DND-41 (cell line): ENCODE measurements around the gene TNS1.

Experiments used
- ATAC-seq: fragments of 200-7000 bp; cut with Tn5 transposase; 3 replicates; pipeline ENCODE4 v1.9.1; 2021; ENCODE audit warnings: low read depth; ENCODE audit not compliant: insufficient read depth
- DNase-seq: peaks from one replicate; pipeline ENCODE4 v3.0.0-alpha.2; 2020
- H2AFZ ChIP-seq: 2 replicates; pipeline ENCODE4 v1.6.0; 2012; ENCODE audit warnings: low read depth, low read length
- H3K27ac ChIP-seq: 2 replicates; pipeline ENCODE4 v1.5.1; 2012; ENCODE audit warnings: low read length, inconsistent platforms
- H3K27me3 ChIP-seq: fragments of 200-600 bp; sonication (generic); 2 replicates; pipeline ENCODE4 v1.6.0; 2012; ENCODE audit warnings: low read length, mild to moderate bottlenecking, inconsistent platforms; ENCODE audit not compliant: insufficient read depth, poor library complexity
- H3K36me3 ChIP-seq: 2 replicates; pipeline ENCODE4 v1.5.1; 2012; ENCODE audit warnings: low read length, inconsistent platforms; ENCODE audit not compliant: insufficient read depth
- H3K4me1 ChIP-seq: 2 replicates; pipeline ENCODE4 v1.5.1; 2012; ENCODE audit warnings: mild to moderate bottlenecking, low read length; ENCODE audit not compliant: insufficient read depth
- H3K4me2 ChIP-seq: 2 replicates; pipeline ENCODE4 v1.6.0; 2012; ENCODE audit warnings: mild to moderate bottlenecking, moderate library complexity, low read length, inconsistent platforms; ENCODE audit not compliant: insufficient read depth
- H3K4me3 ChIP-seq, 2 experiments: fragments of 200-600 bp in 1 of 2; shearing (Covaris generic) in 1 of 2; 2 replicates each; pipeline ENCODE4 v1.5.1; 2012 to 2016; ENCODE audit warnings: inconsistent platforms in 2 of 2, low read length in 2 of 2, mild to moderate bottlenecking in 2 of 2, low read depth in 1 of 2, moderate library complexity in 1 of 2
- H3K79me2 ChIP-seq: 2 replicates; pipeline ENCODE4 v1.6.0; 2012; ENCODE audit warnings: low read length, inconsistent platforms; ENCODE audit not compliant: insufficient read depth
- H3K9ac ChIP-seq: 2 replicates; pipeline ENCODE4 v1.6.0; 2012; ENCODE audit warnings: low read depth, mild to moderate bottlenecking, inconsistent platforms, low read length, moderate library complexity
- H3K9me3 ChIP-seq: 2 replicates; pipeline ENCODE4 v1.5.1; 2012; ENCODE audit warnings: low read length, moderate library complexity, mild to moderate bottlenecking, inconsistent platforms; ENCODE audit not compliant: insufficient read depth, severe bottlenecking
- H4K20me1 ChIP-seq: 2 replicates; pipeline ENCODE4 v1.6.0; 2012; ENCODE audit warnings: low read length; ENCODE audit not compliant: insufficient read depth
- CTCF ChIP-seq: IDR thresholded peaks from 2 replicates; pipeline ENCODE4 v1.5.1; 2012; ENCODE audit warnings: borderline replicate concordance, low read length, moderate library complexity, mild to moderate bottlenecking; ENCODE audit not compliant: poor library complexity, severe bottlenecking; ENCODE audit errors: extremely low read depth
- EZH2 ChIP-seq: IDR thresholded peaks from 3 replicates; pipeline ENCODE4 v1.6.1; 2012; ENCODE audit warnings: borderline replicate concordance, low read depth, mild to moderate bottlenecking, moderate library complexity, low read length, inconsistent platforms; ENCODE audit not compliant: severe bottlenecking

Gene TNS1

GRCh38 chr2:217993138-217993537 lies 9.7 kb downstream of the TNS1 start:
- H3K4me3 ChIP-seq = no peak overlapping the region
- no peak overlapping the region for H2AFZ ChIP-seq
- H3K27me3 ChIP-seq = no peaks in the 10 kb centered on the region
- H4K20me1 ChIP-seq = 0 out of 2 replicates have a peak, but pooled peaks cover 3% of the 10 kb centered on the region
- H3K79me2 ChIP-seq = no peaks in the 10 kb centered on the region
- ATAC-seq = no peak
- H3K4me2 ChIP-seq = no peak overlapping the region
- no peak overlapping the region for H3K9ac ChIP-seq
- H3K9me3 ChIP-seq = no peaks in the 10 kb centered on the region
- H3K27ac ChIP-seq = no peak overlapping the region
- no peak for TF ChIP-seq CTCF
- no peak for TF ChIP-seq EZH2
- no peak for DNase-seq
- no peaks in the 10 kb centered on the region for H3K4me1 ChIP-seq
- H3K36me3 ChIP-seq = no peaks in the 10 kb centered on the region

GRCh38 chr2:217992061-217992460 lies 10.7 kb downstream of the TNS1 start:
- Histone ChIP-seq H3K4me1 (no peaks in the 10 kb centered on the region), H3K36me3 (no peaks in the 10 kb centered on the region), H3K27me3 (no peaks in the 10 kb centered on the region), H3K4me2 (no peak overlapping the region), H3K4me3 (no peak overlapping the region), H3K27ac (no peak overlapping the region), H2AFZ (no peak overlapping the region), H3K79me2 (no peaks in the 10 kb centered on the region), H3K9ac (no peak overlapping the region), H3K9me3 (no peaks in the 10 kb centered on the region), H4K20me1 (0 out of 2 replicates have a peak, but pooled peaks cover 3% of the 10 kb centered on the region)
- TF ChIP-seq EZH2 (no peak), CTCF (no peak)
- ATAC-seq = no peak
- no peak for DNase-seq

- no peak for ATAC-seq
- no peak overlapping the region for H3K4me2 ChIP-seq
- no peaks in the 10 kb centered on the region for H3K27me3 ChIP-seq
- no peak overlapping the region for H3K4me3 ChIP-seq
- DNase-seq = no peak
- no peak overlapping the region for H3K27ac ChIP-seq
- no peaks in the 10 kb centered on the region for H3K9me3 ChIP-seq
- H3K36me3 ChIP-seq = no peaks in the 10 kb centered on the region
- H4K20me1 ChIP-seq = 0 out of 2 replicates have a peak, but pooled peaks cover 3% of the 10 kb centered on the region
- no peak overlapping the region for H2AFZ ChIP-seq
- no peaks in the 10 kb centered on the region for H3K4me1 ChIP-seq
- no peaks in the 10 kb centered on the region for H3K79me2 ChIP-seq
- no peak for TF ChIP-seq EZH2
- no peak for TF ChIP-seq CTCF
- no peak overlapping the region for H3K9ac ChIP-seq
These were observed 11.9 kb downstream of the TNS1 start for GRCh38 chr2:217990791-217991465.

- DNase-seq (no peak), ATAC-seq (no peak)
- no peak overlapping the region for H2AFZ ChIP-seq
- H3K27ac ChIP-seq = no peak overlapping the region
- no peaks in the 10 kb centered on the region for H3K79me2 ChIP-seq
- TF ChIP-seq CTCF = no peak
- TF ChIP-seq EZH2 = no peak
- H3K36me3 ChIP-seq = no peaks in the 10 kb centered on the region
- 0 out of 2 replicates have a peak, but pooled peaks cover 3% of the 10 kb centered on the region for H4K20me1 ChIP-seq
- H3K4me1 ChIP-seq = no peaks in the 10 kb centered on the region
- no peaks in the 10 kb centered on the region for H3K27me3 ChIP-seq
- H3K4me3 ChIP-seq = no peak overlapping the region
- H3K9ac ChIP-seq = no peak overlapping the region
- H3K4me2 ChIP-seq = no peak overlapping the region
- H3K9me3 ChIP-seq = no peaks in the 10 kb centered on the region
These were observed 12.4 kb downstream of the TNS1 start for GRCh38 chr2:217990389-217990788.
